A549 (cell line): ENCODE results near the gene LPCAT1. TPM values are rescaled to one million over a fixed set of nuclear protein-coding genes. Genes with fewer than 3 reads are reported as not detected.

Experiments
- ATAC-seq, 2 experiments: fragments of 200-7000 bp in 1 of 2; fragments of >200 bp in 1 of 2; cut with Nextera tagmentation in 1 of 2; cut with Tn5 transposase in 1 of 2; 3 replicates each; pipeline versions ENCODE4 v1.8.0 to v1.9.1; 2018 to 2020; ENCODE audit warnings: mild to moderate bottlenecking in 1 of 2, moderate library complexity in 1 of 2
- CTCF ChIA-PET: fragments of 300-600 bp; sonication (Branson Sonifier 250); formaldehyde crosslinking; extraction: SDS; loops from one replicate; lab custom pipeline; 2021; ENCODE audit warnings: antibody characterized with exemption, inconsistent platforms; lab: Yijun Ruan, JAX
- POLR2A ChIA-PET: fragments of 350-600 bp; formaldehyde crosslinking; extraction: SDS; loops from one replicate; lab custom pipeline; 2021; ENCODE audit warnings: antibody characterized with exemption, inconsistent platforms; lab: Yijun Ruan, JAX
- DNase-seq, 2 experiments: peaks; one replicate each; pipeline versions ENCODE4 v3.0.0 to v3.0.0-alpha.2; 2011 to 2016; ENCODE audit warnings: low read depth in 1 of 2, low spot score in 1 of 2
- FAIRE-seq: peaks from 2 replicates; lab custom pipeline; 2011; peaks lifted over from hg19 to GRCh38; lab: Jason Lieb, UNC
- H3K27ac ChIP-seq, 2 experiments: fragments of >200 bp; sonication (Bioruptor Twin); formaldehyde crosslinking; 3 replicates each; pipeline ENCODE4 v1.5.1; 2016 to 2017
- H3K4me1 ChIP-seq: fragments of >200 bp; sonication (Bioruptor Twin); formaldehyde crosslinking; 3 replicates; pipeline ENCODE4 v1.6.1; 2016
- H3K4me2 ChIP-seq: fragments of >200 bp; sonication (Bioruptor Twin); formaldehyde crosslinking; 3 replicates; pipeline ENCODE4 v1.6.1; 2016
- H3K4me3 ChIP-seq: fragments of >200 bp; sonication (Bioruptor Twin); formaldehyde crosslinking; 3 replicates; pipeline ENCODE4 v1.5.1; 2016
- H3K9me3 ChIP-seq: fragments of >200 bp; sonication (Bioruptor Twin); formaldehyde crosslinking; 3 replicates; pipeline ENCODE4 v1.6.1; 2016
- BCL3 ChIP-seq: fragments of >200 bp; sonication (Bioruptor Twin); formaldehyde crosslinking; IDR thresholded peaks from 3 replicates; pipeline ENCODE4 v1.6.1; 2016
- BHLHE40 ChIP-seq: IDR thresholded peaks from 2 replicates; pipeline ENCODE4 v1.6.1; 2012; ENCODE audit warnings: low read depth, low read length, inconsistent platforms
- CBX8 ChIP-seq: fragments of 200-600 bp; sonication (generic); IDR thresholded peaks from 2 replicates; pipeline ENCODE4 v1.6.1; 2016
- CHD4 ChIP-seq: fragments of 200-600 bp; sonication (generic); IDR thresholded peaks from 2 replicates; pipeline ENCODE4 v1.6.1; 2016; ENCODE audit warnings: antibody characterized with exemption, mild to moderate bottlenecking, borderline replicate concordance
- EHF ChIP-seq: fragments of 250-450 bp; sonication (Bioruptor Pico); IDR thresholded peaks from 2 replicates; pipeline ENCODE4 v1.5.0; 2020; ENCODE audit warnings: mild to moderate bottlenecking
- EHMT2 ChIP-seq: fragments of 200-600 bp; sonication (generic); IDR thresholded peaks from 2 replicates; pipeline ENCODE4 v1.6.1; 2016; ENCODE audit warnings: antibody characterized with exemption, low read depth, mild to moderate bottlenecking, moderate library complexity
- ELK1 ChIP-seq: fragments of 150-350 bp; IDR thresholded peaks from 2 replicates; pipeline ENCODE4 v1.6.1; 2014; ENCODE audit warnings: low read depth, mild to moderate bottlenecking, low read length
- EP300 ChIP-seq, 2 experiments: fragments of >200 bp; sonication (Bioruptor Twin); formaldehyde crosslinking; IDR thresholded peaks; 2 replicates in 1 of 2; 3 replicates in 1 of 2; pipeline ENCODE4 v1.6.1; 2016 to 2017
- FOSL2 ChIP-seq, 2 experiments: fragments of 450-650 bp in 1 of 2; fragments of >200 bp in 1 of 2; sonication (Bioruptor Twin) in 1 of 2; formaldehyde crosslinking; IDR thresholded peaks; 2 replicates each; pipeline versions ENCODE4 v1.5.0 to v1.6.1; 2016 to 2020; ENCODE audit warnings: mild to moderate bottlenecking in 1 of 2, moderate library complexity in 1 of 2
- HDAC2 ChIP-seq: fragments of 200-600 bp; sonication (generic); IDR thresholded peaks from 2 replicates; pipeline ENCODE4 v1.6.1; 2016
- HEYL ChIP-seq: fragments of 250-450 bp; sonication (Bioruptor Pico); IDR thresholded peaks from 2 replicates; pipeline ENCODE4 v1.8.0; 2021; ENCODE audit warnings: mild to moderate bottlenecking, moderate library complexity
- JUNB ChIP-seq: fragments of >200 bp; sonication (Bioruptor Twin); formaldehyde crosslinking; IDR thresholded peaks from 2 replicates; pipeline ENCODE4 v1.6.1; 2016
- KDM1A ChIP-seq: fragments of 200-600 bp; sonication (generic); IDR thresholded peaks from 2 replicates; pipeline ENCODE4 v1.6.1; 2016; ENCODE audit warnings: low read depth, mild to moderate bottlenecking
- MAFK ChIP-seq: fragments of 450-650 bp; IDR thresholded peaks from 2 replicates; pipeline ENCODE4 v1.6.1; 2014; ENCODE audit not compliant: partially characterized antibody
- MYC ChIP-seq: IDR thresholded peaks from 2 replicates; pipeline ENCODE4 v1.6.1; 2012; ENCODE audit warnings: mild to moderate bottlenecking, inconsistent platforms, low read length, improper control_type of control experiment, borderline replicate concordance
- POLR2AphosphoS2 ChIP-seq: conservative IDR thresholded peaks from 2 replicates; pipeline ENCODE4 v1.6.1; 2012; ENCODE audit warnings: low read length, improper control_type of control experiment, inconsistent platforms
- RCOR1 ChIP-seq: fragments of 150-350 bp; IDR thresholded peaks from 2 replicates; pipeline ENCODE4 v1.6.1; 2014; ENCODE audit warnings: antibody characterized with exemption, low read length, low read depth
- RFX5 ChIP-seq: fragments of 450-650 bp; IDR thresholded peaks from 2 replicates; pipeline ENCODE4 v1.7.1; 2014; ENCODE audit warnings: antibody characterized with exemption, mild to moderate bottlenecking, moderate library complexity
- RNF2 ChIP-seq: fragments of 200-600 bp; sonication (generic); IDR thresholded peaks from 2 replicates; pipeline ENCODE4 v1.6.1; 2016; ENCODE audit warnings: low read depth, mild to moderate bottlenecking, antibody characterized with exemption, moderate library complexity, borderline replicate concordance
- SMC3 ChIP-seq: fragments of >200 bp; sonication (Bioruptor Twin); formaldehyde crosslinking; IDR thresholded peaks from 3 replicates; pipeline ENCODE4 v1.6.1; 2018; ENCODE audit warnings: inconsistent platforms
- TP53 ChIP-seq: fragments of 250-450 bp; sonication (Bioruptor Pico); IDR thresholded peaks from 2 replicates; pipeline ENCODE4 v1.5.0; 2021; ENCODE audit warnings: mild to moderate bottlenecking, moderate library complexity
- ZFP36 ChIP-seq: fragments of 450-650 bp; IDR thresholded peaks from 2 replicates; pipeline ENCODE4 v1.6.1; 2014; ENCODE audit warnings: borderline replicate concordance; ENCODE audit not compliant: partially characterized antibody
- ZNF302 ChIP-seq: fragments of 250-450 bp; sonication (Bioruptor Pico); IDR thresholded peaks from 2 replicates; pipeline ENCODE4 v1.9.0; 2021; ENCODE audit warnings: inconsistent platforms, mild to moderate bottlenecking, moderate library complexity
- WGBS: methylation state at CpG from one replicate; pipeline ENCODE4 v1.1.6; 2017; ENCODE audit errors: missing lambda C conversion rate; 5-methylcytosine and 5-hydroxymethylcytosine counted together
- polyA plus RNA-seq, 4 experiments: library from polyadenylated mRNA; depleted of rRNA in 3 of 4; stranded (reverse); fragments of >200 nt; fragmentation: RNase III in 1 of 4; extraction: RNeasy Plus Mini Kit Qiagen cat#74134 plus additional on column Dnase treatment in 1 of 4; gene quantifications; 2 replicates in 3 of 4; 3 replicates in 1 of 4; pipeline ENCODE4 v1.2.3, GENCODE V29; 2011 to 2017
- TF ChIP-seq, protein P1 (sequence below): fragments of 450-650 bp; IDR thresholded peaks from 2 replicates; pipeline ENCODE4 v1.6.1; 2014; ENCODE audit warnings: antibody characterized with exemption

LPCAT1 gene
- polyA plus RNA-seq, 2 of the 4 experiments (the other 2 are of a cell fraction), result 22.9 to 74.9 TPM

- Histone ChIP-seq H3K27ac (no peak overlapping the region), H3K4me3 (no peak overlapping the region), H3K4me1 (peaks cover 6% of the 10 kb centered on the region; the same call in 1 of the 3 replicates), H3K9me3 (peaks cover 5% of the 10 kb centered on the region; the same call in 2 of the 3 replicates), H3K4me2 (0 out of 3 replicates have a peak overlapping the region, but pooled peaks have one; percentile 67)
- WGBS, result 76% methylated on average over 3 of the region's 3 CpGs
- no peak for DNase-seq
- ChIA-PET POLR2A (interaction anchor here (1.9 kb wide), 1 partner anchor 12 kb away, joined by 4 read pairs; the partner anchor contains the start of gene LPCAT1), CTCF (interaction anchor here (0.8 to 1.3 kb wide), 5 partner anchors 9 to 59 kb away, joined by 3 to 6 read pairs (median 3); partner anchors contain the start of gene LPCAT1)
- ATAC-seq, result no peak
- FAIRE-seq, result no peak
- TF ChIP-seq ZFP36 (no peak), MAFK (no peak), RFX5 (no peak), ELK1 (no peak), RCOR1 (no peak), CHD4 (no peak), CBX8 (no peak), JUNB (no peak), HEYL (CRISPR knock-in tag) (no peak), TP53 (no peak), EHMT2 (no peak), FOSL2 (IDR thresholded peaks at IDR 0.05) (no peak), FOSL2 (CRISPR knock-in tag; IDR thresholded peaks at IDR 0.05) (no peak)
Measured at GRCh38 chr5:1535646-1536045, 11.9 kb upstream of the LPCAT1 start.

- no peak for DNase-seq
- POLR2A ChIA-PET, result no interaction called here
- 17% methylated on average over 1 of the region's 1 CpG for WGBS
- no peak for TF ChIP-seq BHLHE40
- TF ChIP-seq, all 56 proteins: peak for 0
- H3K27ac ChIP-seq, result no peak overlapping the region
- no peaks in the 10 kb centered on the region for H3K9me3 ChIP-seq
- CTCF ChIA-PET, result interaction anchor here (1.0 to 2.2 kb wide), 3 partner anchors 14 to 24 kb away, joined by 3 to 8 read pairs (median 3); no protein-coding TSS in a partner anchor
- no peak for ATAC-seq
- no peak overlapping the region for H3K4me3 ChIP-seq
- H3K4me2 ChIP-seq, result no peak overlapping the region
- no peak for FAIRE-seq
- H3K4me1 ChIP-seq, result peaks cover 6% of the 10 kb centered on the region; the same call in 1 of the 3 replicates
Measured at GRCh38 chr5:1532384-1532783, 8.6 kb upstream of the LPCAT1 start.

GRCh38 chr5:1529498-1529897 lies 5.7 kb upstream of the LPCAT1 start:
- Histone ChIP-seq H3K4me3 (no peak overlapping the region), H3K9me3 (no peaks in the 10 kb centered on the region), H3K4me2 (no peak overlapping the region), H3K27ac (no peak overlapping the region), H3K4me1 (peaks cover 4% of the 10 kb centered on the region)
- no peak for DNase-seq
- no peak for TF ChIP-seq MYC
- peak; percentile 56 for TF ChIP-seq MAFK
- TF ChIP-seq, protein P1, sequence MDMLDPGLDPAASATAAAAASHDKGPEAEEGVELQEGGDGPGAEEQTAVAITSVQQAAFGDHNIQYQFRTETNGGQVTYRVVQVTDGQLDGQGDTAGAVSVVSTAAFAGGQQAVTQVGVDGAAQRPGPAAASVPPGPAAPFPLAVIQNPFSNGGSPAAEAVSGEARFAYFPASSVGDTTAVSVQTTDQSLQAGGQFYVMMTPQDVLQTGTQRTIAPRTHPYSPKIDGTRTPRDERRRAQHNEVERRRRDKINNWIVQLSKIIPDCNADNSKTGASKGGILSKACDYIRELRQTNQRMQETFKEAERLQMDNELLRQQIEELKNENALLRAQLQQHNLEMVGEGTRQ, result no peak
- no peak for TF ChIP-seq EP300 (IDR thresholded peaks at IDR 0.05)
- no peak for TF ChIP-seq EHMT2
- WGBS, result 75% methylated on average over 3 of the region's 3 CpGs
- CTCF ChIA-PET, result interaction anchor here (0.8 kb wide), 1 partner anchor 50 kb away, joined by 3 read pairs; no protein-coding TSS in a partner anchor
- FAIRE-seq, result no peak
- POLR2A ChIA-PET, result no interaction called here
- no peak for ATAC-seq

DNA sequence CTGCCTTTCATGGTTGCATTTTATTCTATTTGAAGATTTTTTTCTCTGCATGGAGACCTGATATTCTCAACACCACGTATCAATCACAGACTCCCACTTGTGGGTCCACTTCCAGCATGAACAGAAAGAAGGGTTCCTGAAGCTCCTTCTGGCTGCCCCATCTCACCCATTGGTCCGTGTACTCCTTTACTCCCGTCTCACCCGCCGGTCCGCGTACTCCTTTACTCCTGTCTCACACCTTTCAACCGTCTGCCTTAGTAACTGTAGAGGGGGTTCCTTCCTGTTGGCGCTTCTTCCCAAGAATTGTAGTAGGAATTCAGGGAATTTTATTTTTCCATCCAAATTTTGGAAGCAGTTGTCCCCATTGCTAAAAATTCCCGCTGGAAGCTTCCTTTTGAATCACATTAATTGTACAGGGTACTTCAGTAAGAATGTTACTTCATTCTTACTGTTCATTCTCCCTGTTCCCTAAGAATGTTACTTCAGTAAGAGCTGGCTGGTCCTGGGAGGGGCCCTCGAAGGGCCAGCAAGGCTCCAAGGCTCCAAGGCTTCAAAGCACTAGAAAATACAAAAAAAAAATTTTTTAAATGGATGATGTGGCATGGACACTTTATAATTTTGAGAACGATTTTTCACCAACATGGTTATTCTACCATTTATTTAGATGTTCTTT lies 3.9 kb upstream of the LPCAT1 start:
- ChIA-PET POLR2A (no interaction called here), CTCF (interaction anchor here (1.4 kb wide), 1 partner anchor 9 kb away, joined by 6 read pairs; no protein-coding TSS in a partner anchor)
- Histone ChIP-seq H3K9me3 (no peaks in the 10 kb centered on the region), H3K4me1 (peaks cover 7% of the 10 kb centered on the region), H3K27ac (no peak overlapping the region), H3K4me2 (no peak overlapping the region), H3K4me3 (no peak overlapping the region)
- FAIRE-seq (no peak), DNase-seq (no peak), ATAC-seq (no peak)
- WGBS, result 76% methylated on average over 12 of the region's 12 CpGs
- TF ChIP-seq POLR2AphosphoS2 (no peak), SMC3 (no peak), RNF2 (no peak), RFX5 (no peak), BCL3 (no peak), ZNF302 (CRISPR knock-in tag) (no peak), KDM1A (no peak), ELK1 (no peak), HDAC2 (no peak), EHF (no peak)
- TF ChIP-seq, protein P1, result no peak
